HepG2 (cell line): Measurements from ENCODE around the gene CACNA1G. TPM values are rescaled to one million over a fixed set of nuclear protein-coding genes. Genes with fewer than 3 reads are reported as not detected.

Source experiments
- CBFB ChIP-seq: sonication (generic); formaldehyde crosslinking; IDR thresholded peaks from 2 replicates; pipeline ENCODE4 v1.4.0; 2020; ENCODE audit warnings: missing genetic modification reagents
- CSRNP2 ChIP-seq: sonication (generic); formaldehyde crosslinking; conservative IDR thresholded peaks from 2 replicates; pipeline ENCODE4 v1.8.0; 2022; ENCODE audit warnings: low read depth, missing genetic modification reagents
- EEA1 ChIP-seq: sonication (generic); formaldehyde crosslinking; IDR thresholded peaks from 2 replicates; pipeline ENCODE4 v1.5.1; 2020; ENCODE audit warnings: mild to moderate bottlenecking, missing genetic modification reagents, borderline replicate concordance
- FOXA3 ChIP-seq: IDR thresholded peaks from 2 replicates; pipeline ENCODE4 v1.6.1; 2016; ENCODE audit warnings: missing genetic modification reagents, missing compliant biosample characterization
- GMEB1 ChIP-seq: sonication (generic); formaldehyde crosslinking; IDR thresholded peaks from 2 replicates; pipeline ENCODE4 v1.5.1; 2020; ENCODE audit warnings: missing genetic modification reagents, mild to moderate bottlenecking, borderline replicate concordance
- MTA3 ChIP-seq: sonication (generic); formaldehyde crosslinking; IDR thresholded peaks from 2 replicates; pipeline ENCODE4 v1.4.0; 2020; ENCODE audit warnings: missing genetic modification reagents
- SP140L ChIP-seq: sonication (generic); formaldehyde crosslinking; IDR thresholded peaks from 2 replicates; pipeline ENCODE4 v1.4.0; 2020; ENCODE audit warnings: missing genetic modification reagents, borderline replicate concordance
- SYNCRIP ChIP-seq: fragments of 200-400 bp; formaldehyde crosslinking; IDR thresholded peaks from 2 replicates; pipeline ENCODE4 v1.6.1; 2018; ENCODE audit warnings: mild to moderate bottlenecking, low read depth, low read length; ENCODE audit not compliant: insufficient read depth
- ZBTB3 ChIP-seq: sonication (generic); formaldehyde crosslinking; IDR thresholded peaks from 2 replicates; pipeline ENCODE4 v1.4.0; 2020; ENCODE audit warnings: low read depth, mild to moderate bottlenecking, moderate library complexity, missing genetic modification reagents, borderline replicate concordance
- ZNF556 ChIP-seq: sonication (generic); formaldehyde crosslinking; IDR thresholded peaks from 2 replicates; pipeline ENCODE4 v1.4.0; 2020; ENCODE audit warnings: mild to moderate bottlenecking, missing genetic modification reagents, borderline replicate concordance
- ZNF674 ChIP-seq: sonication (generic); formaldehyde crosslinking; IDR thresholded peaks from 2 replicates; pipeline ENCODE4 v1.5.0; 2020; ENCODE audit warnings: low read depth, mild to moderate bottlenecking, missing genetic modification reagents
- ZNF746 ChIP-seq: sonication (generic); formaldehyde crosslinking; IDR thresholded peaks from 2 replicates; pipeline ENCODE4 v1.8.0; 2022; ENCODE audit warnings: mild to moderate bottlenecking, missing genetic modification reagents
- ZNF768 ChIP-seq: sonication (generic); formaldehyde crosslinking; IDR thresholded peaks from 2 replicates; pipeline ENCODE4 v1.4.0; 2020; ENCODE audit warnings: missing genetic modification reagents
- ZNF776 ChIP-seq: sonication (generic); formaldehyde crosslinking; IDR thresholded peaks from 2 replicates; pipeline ENCODE4 v1.4.0; 2020; ENCODE audit warnings: mild to moderate bottlenecking, missing genetic modification reagents
- polyA plus RNA-seq, 8 experiments: library from polyadenylated mRNA; depleted of rRNA in 3 of 8; stranded (reverse) in 7 of 8; unstranded in 1 of 8; fragments of >200 nt; fragmentation: Illumina TruSeq in 4 of 8; extraction: Trizol in 4 of 8; gene quantifications; 2 replicates each; pipeline versions ENCODE4 v1.2.1 to v1.2.3, GENCODE V29; 2011 to 2016; ENCODE audit warnings: low read depth in 4 of 8, missing spikeins in 1 of 8, mixed read lengths in 1 of 8; ENCODE audit not compliant: insufficient read depth in 1 of 8
- total RNA-seq, 5 experiments: library from RNA; depleted of rRNA; stranded (reverse); fragments of >200 nt; fragmentation: Illumina TruSeq; extraction: Trizol; gene quantifications; 2 replicates each; pipeline ENCODE4 v1.2.3, GENCODE V29; 2016; ENCODE audit warnings: low read depth in 1 of 5
- TF ChIP-seq, protein P1 (sequence below): IDR thresholded peaks from 2 replicates; pipeline ENCODE4 v1.6.1; 2016
- TF ChIP-seq, protein P2 (sequence below): sonication (generic); formaldehyde crosslinking; IDR thresholded peaks from 2 replicates; pipeline ENCODE4 v1.5.0; 2020; ENCODE audit warnings: mild to moderate bottlenecking, missing genetic modification reagents
- TF ChIP-seq, protein P3 (sequence below): IDR thresholded peaks from 2 replicates; pipeline ENCODE4 v1.6.1; 2018; ENCODE audit warnings: missing genetic modification reagents, mild to moderate bottlenecking, missing compliant biosample characterization
- TF ChIP-seq, protein P4 (sequence below): sonication (generic); formaldehyde crosslinking; IDR thresholded peaks from 2 replicates; pipeline ENCODE4 v1.8.0; 2022; ENCODE audit warnings: missing genetic modification reagents, mild to moderate bottlenecking, moderate library complexity, borderline replicate concordance

Gene CACNA1G
- total and polyA plus RNA-seq, 2 of the 13 experiments (the other 11 are each of a cell fraction or from before 2014, with no cell fraction given), result 0.02 TPM; not detected in 1

DNA sequence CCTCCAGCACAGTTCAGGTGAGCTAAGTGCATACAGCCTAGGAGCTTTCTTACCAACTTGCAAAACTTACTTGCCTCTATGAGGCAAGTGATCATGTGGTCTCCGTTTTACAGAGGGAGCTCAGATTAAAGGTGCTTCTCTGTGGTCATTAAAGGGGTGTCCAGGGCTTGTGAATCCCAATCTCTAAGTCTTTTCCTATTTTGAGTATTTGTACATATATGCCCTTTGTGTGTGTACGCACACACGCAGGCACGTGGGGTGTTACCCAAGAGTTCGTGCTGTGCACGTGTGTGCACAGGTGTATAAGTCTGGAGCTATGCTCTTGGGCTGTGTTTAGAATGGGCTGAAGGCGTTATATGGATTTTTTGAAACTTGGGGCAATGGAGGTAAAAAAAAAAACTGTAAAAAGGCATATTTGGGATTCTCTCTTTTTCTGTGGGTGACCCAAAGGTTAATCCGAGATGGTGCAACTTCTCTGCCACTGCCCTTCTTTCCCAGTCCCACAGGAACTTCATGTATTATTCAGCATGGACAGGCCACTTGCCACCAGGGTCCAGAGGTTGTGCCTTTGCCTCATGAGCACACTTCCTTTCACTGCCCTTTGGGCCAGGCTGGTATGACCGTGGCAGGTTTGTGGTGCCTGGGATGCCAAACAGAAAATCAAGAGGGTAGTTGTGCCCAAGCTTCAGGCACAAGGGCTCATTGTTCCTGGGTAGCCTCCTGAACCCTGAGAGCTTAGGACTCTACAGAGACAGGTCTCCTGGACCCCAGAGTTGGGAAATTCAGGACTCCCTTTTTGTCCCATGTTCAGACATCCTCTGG, 75.7 kb downstream of the CACNA1G start (continued):
- TF ChIP-seq EEA1, result no peak
- no peak for TF ChIP-seq ZNF776 (CRISPR knock-in tag)
- TF ChIP-seq, protein P1, sequence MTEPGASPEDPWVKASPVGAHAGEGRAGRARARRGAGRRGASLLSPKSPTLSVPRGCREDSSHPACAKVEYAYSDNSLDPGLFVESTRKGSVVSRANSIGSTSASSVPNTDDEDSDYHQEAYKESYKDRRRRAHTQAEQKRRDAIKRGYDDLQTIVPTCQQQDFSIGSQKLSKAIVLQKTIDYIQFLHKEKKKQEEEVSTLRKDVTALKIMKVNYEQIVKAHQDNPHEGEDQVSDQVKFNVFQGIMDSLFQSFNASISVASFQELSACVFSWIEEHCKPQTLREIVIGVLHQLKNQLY (CRISPR knock-in tag), result peak; percentile 94
- peak; percentile 44; the same call in 1 of the 2 replicates for TF ChIP-seq ZNF746 (CRISPR knock-in tag)
- TF ChIP-seq CSRNP2 (CRISPR knock-in tag), result no peak
- TF ChIP-seq, protein P2, sequence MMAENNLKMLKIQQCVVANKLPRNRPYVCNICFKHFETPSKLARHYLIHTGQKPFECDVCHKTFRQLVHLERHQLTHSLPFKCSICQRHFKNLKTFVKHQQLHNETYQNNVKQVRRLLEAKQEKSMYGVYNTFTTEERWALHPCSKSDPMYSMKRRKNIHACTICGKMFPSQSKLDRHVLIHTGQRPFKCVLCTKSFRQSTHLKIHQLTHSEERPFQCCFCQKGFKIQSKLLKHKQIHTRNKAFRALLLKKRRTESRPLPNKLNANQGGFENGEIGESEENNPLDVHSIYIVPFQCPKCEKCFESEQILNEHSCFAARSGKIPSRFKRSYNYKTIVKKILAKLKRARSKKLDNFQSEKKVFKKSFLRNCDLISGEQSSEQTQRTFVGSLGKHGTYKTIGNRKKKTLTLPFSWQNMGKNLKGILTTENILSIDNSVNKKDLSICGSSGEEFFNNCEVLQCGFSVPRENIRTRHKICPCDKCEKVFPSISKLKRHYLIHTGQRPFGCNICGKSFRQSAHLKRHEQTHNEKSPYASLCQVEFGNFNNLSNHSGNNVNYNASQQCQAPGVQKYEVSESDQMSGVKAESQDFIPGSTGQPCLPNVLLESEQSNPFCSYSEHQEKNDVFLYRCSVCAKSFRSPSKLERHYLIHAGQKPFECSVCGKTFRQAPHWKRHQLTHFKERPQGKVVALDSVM (CRISPR knock-in tag), result no peak
- TF ChIP-seq, protein P3, sequence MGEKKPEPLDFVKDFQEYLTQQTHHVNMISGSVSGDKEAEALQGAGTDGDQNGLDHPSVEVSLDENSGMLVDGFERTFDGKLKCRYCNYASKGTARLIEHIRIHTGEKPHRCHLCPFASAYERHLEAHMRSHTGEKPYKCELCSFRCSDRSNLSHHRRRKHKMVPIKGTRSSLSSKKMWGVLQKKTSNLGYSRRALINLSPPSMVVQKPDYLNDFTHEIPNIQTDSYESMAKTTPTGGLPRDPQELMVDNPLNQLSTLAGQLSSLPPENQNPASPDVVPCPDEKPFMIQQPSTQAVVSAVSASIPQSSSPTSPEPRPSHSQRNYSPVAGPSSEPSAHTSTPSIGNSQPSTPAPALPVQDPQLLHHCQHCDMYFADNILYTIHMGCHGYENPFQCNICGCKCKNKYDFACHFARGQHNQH (CRISPR knock-in tag), result no peak; the same call in 1 of the 2 replicates
- peak; percentile 75; the same call in 1 of the 2 replicates for TF ChIP-seq FOXA3 (CRISPR knock-in tag)
- TF ChIP-seq CBFB (CRISPR knock-in tag), result peak; percentile 53
- no peak for TF ChIP-seq ZBTB3
- no peak for TF ChIP-seq ZNF556 (CRISPR knock-in tag)
- TF ChIP-seq, protein P4, sequence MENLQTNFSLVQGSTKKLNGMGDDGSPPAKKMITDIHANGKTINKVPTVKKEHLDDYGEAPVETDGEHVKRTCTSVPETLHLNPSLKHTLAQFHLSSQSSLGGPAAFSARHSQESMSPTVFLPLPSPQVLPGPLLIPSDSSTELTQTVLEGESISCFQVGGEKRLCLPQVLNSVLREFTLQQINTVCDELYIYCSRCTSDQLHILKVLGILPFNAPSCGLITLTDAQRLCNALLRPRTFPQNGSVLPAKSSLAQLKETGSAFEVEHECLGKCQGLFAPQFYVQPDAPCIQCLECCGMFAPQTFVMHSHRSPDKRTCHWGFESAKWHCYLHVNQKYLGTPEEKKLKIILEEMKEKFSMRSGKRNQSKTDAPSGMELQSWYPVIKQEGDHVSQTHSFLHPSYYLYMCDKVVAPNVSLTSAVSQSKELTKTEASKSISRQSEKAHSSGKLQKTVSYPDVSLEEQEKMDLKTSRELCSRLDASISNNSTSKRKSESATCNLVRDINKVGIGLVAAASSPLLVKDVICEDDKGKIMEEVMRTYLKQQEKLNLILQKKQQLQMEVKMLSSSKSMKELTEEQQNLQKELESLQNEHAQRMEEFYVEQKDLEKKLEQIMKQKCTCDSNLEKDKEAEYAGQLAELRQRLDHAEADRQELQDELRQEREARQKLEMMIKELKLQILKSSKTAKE, result peak; percentile 39; the same call in 1 of the 2 replicates
- TF ChIP-seq GMEB1 (CRISPR knock-in tag), result peak; percentile 57; the same call in 1 of the 2 replicates
- TF ChIP-seq SYNCRIP, result no peak
- TF ChIP-seq SP140L (CRISPR knock-in tag), result no peak
- no peak for TF ChIP-seq ZNF768 (CRISPR knock-in tag)
- 0 out of 2 replicates have a peak, but pooled peaks have one; percentile 80 for TF ChIP-seq ZNF674 (CRISPR knock-in tag)
- no peak for TF ChIP-seq MTA3 (CRISPR knock-in tag)
